SU-DHL-6 (cell line): Measurements from ENCODE around the gene LMAN2L.

Source experiments
- EZH2phosphoT487 ChIP-seq: fragments of 200-600 bp; sonication (generic), shearing (Covaris generic); conservative IDR thresholded peaks from 2 replicates; pipeline ENCODE4 v1.6.1; 2018; ENCODE audit warnings: mild to moderate bottlenecking, antibody characterized with exemption, low read length, moderate library complexity, mixed read lengths
- TF ChIP-seq, protein P1 (sequence below): fragments of 200-600 bp; sonication (generic); IDR thresholded peaks from one replicate; pipeline ENCODE4 v1.5.1; 2017; ENCODE audit warnings: antibody characterized with exemption, mild to moderate bottlenecking, low read length, moderate library complexity; ENCODE audit not compliant: insufficient read depth, poor library complexity, severe bottlenecking

DNA sequence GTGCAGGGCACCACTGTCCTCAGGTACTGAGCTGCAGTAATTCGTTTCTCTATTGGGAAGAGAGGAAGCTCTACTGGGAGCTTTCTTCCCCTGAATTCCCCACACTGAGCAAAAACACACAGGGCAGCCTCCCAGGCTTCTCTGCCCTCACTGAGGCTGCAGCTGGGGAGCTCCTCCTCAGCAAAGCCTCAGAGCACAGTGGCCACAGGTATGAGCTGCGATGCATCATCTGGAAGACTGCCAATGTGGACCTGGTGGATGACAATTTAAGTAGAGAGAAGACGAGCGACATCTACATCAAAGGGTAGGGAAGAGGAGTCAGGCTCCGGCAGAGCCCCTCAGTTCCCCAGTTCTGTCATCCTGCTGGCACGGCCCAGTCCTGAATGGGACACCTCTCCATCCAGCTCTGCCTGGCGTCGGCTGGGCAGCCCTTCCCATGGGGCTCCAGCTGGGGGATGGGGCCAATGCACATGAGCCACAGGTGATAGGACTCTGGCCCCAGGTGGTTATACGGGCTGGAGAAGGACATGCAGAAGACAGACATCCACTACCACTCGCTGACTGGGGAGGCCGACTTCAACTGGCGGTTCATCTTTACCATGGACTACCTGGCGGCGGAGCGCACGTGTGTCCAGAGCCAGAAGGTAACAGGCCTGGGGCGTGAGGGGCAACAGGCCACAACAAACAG, 37.6 kb downstream of the LMAN2L start:
- TF ChIP-seq, protein P1, sequence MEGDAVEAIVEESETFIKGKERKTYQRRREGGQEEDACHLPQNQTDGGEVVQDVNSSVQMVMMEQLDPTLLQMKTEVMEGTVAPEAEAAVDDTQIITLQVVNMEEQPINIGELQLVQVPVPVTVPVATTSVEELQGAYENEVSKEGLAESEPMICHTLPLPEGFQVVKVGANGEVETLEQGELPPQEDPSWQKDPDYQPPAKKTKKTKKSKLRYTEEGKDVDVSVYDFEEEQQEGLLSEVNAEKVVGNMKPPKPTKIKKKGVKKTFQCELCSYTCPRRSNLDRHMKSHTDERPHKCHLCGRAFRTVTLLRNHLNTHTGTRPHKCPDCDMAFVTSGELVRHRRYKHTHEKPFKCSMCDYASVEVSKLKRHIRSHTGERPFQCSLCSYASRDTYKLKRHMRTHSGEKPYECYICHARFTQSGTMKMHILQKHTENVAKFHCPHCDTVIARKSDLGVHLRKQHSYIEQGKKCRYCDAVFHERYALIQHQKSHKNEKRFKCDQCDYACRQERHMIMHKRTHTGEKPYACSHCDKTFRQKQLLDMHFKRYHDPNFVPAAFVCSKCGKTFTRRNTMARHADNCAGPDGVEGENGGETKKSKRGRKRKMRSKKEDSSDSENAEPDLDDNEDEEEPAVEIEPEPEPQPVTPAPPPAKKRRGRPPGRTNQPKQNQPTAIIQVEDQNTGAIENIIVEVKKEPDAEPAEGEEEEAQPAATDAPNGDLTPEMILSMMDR, result no peak
- TF ChIP-seq EZH2phosphoT487, result no peak
